BJ (cell line): ENCODE results near the gene LRRTM2. TPM values are rescaled to one million over a fixed set of nuclear protein-coding genes. Genes with fewer than 3 reads are reported as not detected.

Experiments
- CTCF ChIA-PET: fragments of 350-600 bp; formaldehyde crosslinking; extraction: SDS; loops from one replicate; lab custom pipeline; 2021; ENCODE audit warnings: antibody characterized with exemption, inconsistent platforms; lab: Yijun Ruan, JAX
- POLR2A ChIA-PET: fragments of 300-600 bp; sonication (Branson Sonifier 250); formaldehyde crosslinking; extraction: SDS; loops from one replicate; lab custom pipeline; 2021; ENCODE audit warnings: antibody characterized with exemption; lab: Charles Lee
- DNase-seq: peaks from one replicate; pipeline ENCODE4 v3.0.0-alpha.2; 2011; ENCODE audit warnings: low read depth
- H3K27me3 ChIP-seq: 2 replicates; pipeline ENCODE4 v1.6.0; 2011; ENCODE audit warnings: low read length; ENCODE audit not compliant: control insufficient read depth, insufficient read depth
- H3K36me3 ChIP-seq: 2 replicates; pipeline ENCODE4 v1.5.1; 2011; ENCODE audit warnings: low read length; ENCODE audit not compliant: control insufficient read depth, insufficient read depth
- H3K4me3 ChIP-seq: 2 replicates; pipeline ENCODE4 v1.5.1; 2011; ENCODE audit warnings: low read depth, mild to moderate bottlenecking, control low read depth, low read length
- polyA plus RNA-seq: library from polyadenylated mRNA; depleted of rRNA; stranded (reverse); fragments of >200 nt; gene quantifications from 2 replicates; pipeline ENCODE4 v1.2.3, GENCODE V29; 2011
- TF ChIP-seq, protein P1 (sequence below): IDR thresholded peaks from 2 replicates; pipeline ENCODE4 v1.5.1; 2011; ENCODE audit warnings: low read depth, mild to moderate bottlenecking, control low read depth, inconsistent platforms, low read length, moderate library complexity; ENCODE audit not compliant: insufficient read depth

Gene LRRTM2
- polyA plus RNA-seq, 1 experiment, result 0.02 TPM

DNA sequence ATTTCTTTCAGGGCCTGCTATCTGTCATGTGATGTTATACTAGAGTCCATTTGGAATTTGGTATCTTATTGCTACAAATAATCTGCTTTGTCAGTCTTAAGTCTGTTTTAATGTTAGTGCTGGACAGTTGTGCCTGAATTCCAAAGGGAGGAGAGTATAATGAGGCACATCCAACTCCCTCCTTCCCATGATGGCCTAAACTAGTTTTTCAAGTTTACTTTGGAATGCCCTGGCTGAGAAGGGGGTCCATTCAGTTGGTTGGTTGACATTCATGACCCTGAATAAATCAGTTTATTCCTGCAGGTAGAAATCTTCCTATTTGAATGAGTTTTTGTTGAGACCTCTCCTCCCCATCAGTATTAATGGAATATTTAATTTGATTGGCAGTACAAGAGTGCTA lies 9.4 kb upstream of the LRRTM2 start:
- TF ChIP-seq, protein P1, sequence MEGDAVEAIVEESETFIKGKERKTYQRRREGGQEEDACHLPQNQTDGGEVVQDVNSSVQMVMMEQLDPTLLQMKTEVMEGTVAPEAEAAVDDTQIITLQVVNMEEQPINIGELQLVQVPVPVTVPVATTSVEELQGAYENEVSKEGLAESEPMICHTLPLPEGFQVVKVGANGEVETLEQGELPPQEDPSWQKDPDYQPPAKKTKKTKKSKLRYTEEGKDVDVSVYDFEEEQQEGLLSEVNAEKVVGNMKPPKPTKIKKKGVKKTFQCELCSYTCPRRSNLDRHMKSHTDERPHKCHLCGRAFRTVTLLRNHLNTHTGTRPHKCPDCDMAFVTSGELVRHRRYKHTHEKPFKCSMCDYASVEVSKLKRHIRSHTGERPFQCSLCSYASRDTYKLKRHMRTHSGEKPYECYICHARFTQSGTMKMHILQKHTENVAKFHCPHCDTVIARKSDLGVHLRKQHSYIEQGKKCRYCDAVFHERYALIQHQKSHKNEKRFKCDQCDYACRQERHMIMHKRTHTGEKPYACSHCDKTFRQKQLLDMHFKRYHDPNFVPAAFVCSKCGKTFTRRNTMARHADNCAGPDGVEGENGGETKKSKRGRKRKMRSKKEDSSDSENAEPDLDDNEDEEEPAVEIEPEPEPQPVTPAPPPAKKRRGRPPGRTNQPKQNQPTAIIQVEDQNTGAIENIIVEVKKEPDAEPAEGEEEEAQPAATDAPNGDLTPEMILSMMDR, result no peak
- H3K27me3 ChIP-seq, result no peaks in the 10 kb centered on the region
- peaks cover 4% of the 10 kb centered on the region for H3K36me3 ChIP-seq
- ChIA-PET POLR2A (no interaction called here), CTCF (no interaction called here)
- no peak overlapping the region for H3K4me3 ChIP-seq
- no peak for DNase-seq

DNA sequence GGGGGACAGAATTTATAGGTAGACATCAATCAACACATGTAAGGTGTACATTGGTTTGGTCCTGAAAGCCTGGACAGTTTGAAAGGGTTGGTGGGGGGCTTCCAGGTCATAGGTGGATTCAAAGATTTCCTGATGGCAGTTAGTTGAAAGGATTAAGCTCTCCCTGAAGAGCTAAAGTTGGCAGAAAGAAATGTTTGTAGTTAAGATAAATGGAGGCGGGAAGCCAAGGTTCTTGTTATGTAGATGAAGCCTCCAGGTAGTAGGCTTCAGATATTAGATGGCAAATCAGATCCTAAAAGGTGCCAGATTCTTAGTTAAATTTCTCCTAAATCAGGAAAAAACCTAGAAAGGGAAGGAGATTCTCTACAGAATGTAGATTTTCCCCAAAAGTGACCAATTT lies 9.0 kb upstream of the LRRTM2 start:
- H3K27me3 ChIP-seq, result no peaks in the 10 kb centered on the region
- POLR2A ChIA-PET, result no interaction called here
- DNase-seq, result no peak
- peaks cover 2% of the 10 kb centered on the region for H3K36me3 ChIP-seq
- no peak overlapping the region for H3K4me3 ChIP-seq
- CTCF ChIA-PET, result no interaction called here
- TF ChIP-seq, protein P1, result no peak

DNA sequence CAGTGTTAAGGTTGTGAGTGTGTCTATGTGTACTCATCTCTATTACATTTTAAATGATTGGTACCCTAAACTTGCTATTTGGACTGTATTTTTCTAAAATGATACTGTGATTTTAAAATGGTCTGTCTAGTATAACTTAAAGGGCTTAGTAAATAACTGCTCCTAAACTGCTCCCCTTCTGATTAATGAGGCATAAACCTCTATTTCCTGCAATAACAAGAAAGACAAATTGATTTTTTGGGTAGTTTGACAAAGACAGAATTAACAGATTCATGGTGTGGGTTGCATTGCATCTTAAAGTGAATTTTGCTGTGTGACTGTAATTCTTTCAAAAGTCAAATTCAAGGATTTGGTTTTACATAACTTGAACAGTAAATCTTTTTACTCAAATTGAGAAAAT lies 8.1 kb upstream of the LRRTM2 start:
- no peak overlapping the region for H3K4me3 ChIP-seq
- no peak for DNase-seq
- no peaks in the 10 kb centered on the region; the same call in 1 of the 2 replicates for H3K36me3 ChIP-seq
- ChIA-PET POLR2A (no interaction called here), CTCF (no interaction called here)
- H3K27me3 ChIP-seq, result no peaks in the 10 kb centered on the region
- TF ChIP-seq, protein P1, result no peak

DNA sequence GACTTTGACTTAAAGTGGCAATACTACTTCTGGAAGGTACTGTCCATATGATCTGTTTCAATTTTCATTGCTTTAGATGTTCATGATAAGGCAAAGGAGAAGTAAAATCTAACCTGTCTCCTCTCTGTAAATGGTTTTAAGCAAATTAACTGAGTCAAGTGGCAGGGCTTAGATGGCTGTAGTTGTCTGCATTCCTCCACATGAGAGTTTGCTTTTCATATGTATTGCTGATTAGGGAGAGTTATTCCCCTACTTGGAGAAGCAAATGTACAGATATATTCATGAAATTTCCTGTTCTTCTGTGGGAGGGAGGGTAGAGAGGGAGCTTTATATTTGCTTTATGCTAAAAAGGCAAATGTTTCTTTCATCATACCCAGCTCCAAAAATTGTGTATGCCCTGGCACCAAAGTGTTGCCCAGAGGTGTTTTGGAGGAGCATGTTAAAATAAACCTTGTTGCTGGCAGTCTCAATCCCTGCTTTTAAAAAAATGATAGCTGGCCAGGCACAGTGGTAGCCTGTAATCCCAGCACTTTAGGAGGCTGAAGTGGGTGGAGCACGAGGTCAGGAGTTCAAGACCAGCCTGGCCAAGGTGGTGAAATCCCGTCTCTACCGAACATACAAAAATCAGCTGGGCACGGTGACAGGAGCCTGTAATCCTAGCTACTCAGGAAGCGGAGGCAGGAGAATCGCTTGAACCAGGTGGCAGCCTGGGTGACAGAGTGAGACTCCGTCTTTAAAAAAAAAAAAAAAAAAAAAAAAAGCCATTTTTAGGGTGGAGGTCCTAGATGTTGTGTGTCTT lies 3.5 kb upstream of the LRRTM2 start:
- Histone ChIP-seq H3K4me3 (no peak overlapping the region), H3K36me3 (no peaks in the 10 kb centered on the region), H3K27me3 (no peaks in the 10 kb centered on the region)
- ChIA-PET CTCF (interaction anchor here (1.1 kb wide), 1 partner anchor 53 kb away, joined by 3 read pairs; no protein-coding TSS in a partner anchor), POLR2A (no interaction called here)
- TF ChIP-seq, protein P1, result no peak
- DNase-seq, result no peak

DNA sequence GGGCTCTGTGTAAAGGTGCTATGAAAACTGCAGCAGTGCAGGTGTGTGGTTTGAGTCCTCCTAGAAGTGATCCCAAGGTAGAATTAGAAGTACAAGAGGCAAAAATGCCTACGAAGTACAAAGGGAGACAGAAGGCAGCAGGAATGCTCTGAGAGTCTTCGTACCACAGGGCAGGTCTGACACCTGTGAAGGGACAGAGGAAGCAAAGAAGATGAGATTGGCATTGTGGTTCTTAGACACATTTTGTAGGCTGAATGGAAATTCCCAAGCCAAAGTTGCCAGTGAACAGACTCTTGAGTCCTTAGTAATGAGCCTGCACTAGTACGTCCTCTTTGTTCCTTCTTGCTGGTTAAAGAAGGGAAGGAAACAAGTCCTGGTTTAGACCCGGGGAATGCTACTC lies 1.7 kb upstream of the LRRTM2 start:
- CTCF ChIA-PET, result interaction anchor here (2.4 kb wide), 1 partner anchor 10 kb away, joined by 6 read pairs; no protein-coding TSS in a partner anchor
- TF ChIP-seq, protein P1, result no peak
- Histone ChIP-seq H3K4me3 (no peak overlapping the region), H3K27me3 (no peaks in the 10 kb centered on the region), H3K36me3 (no peaks in the 10 kb centered on the region)
- DNase-seq, result no peak
- POLR2A ChIA-PET, result no interaction called here
